SK-N-SH (cell line): ENCODE measurements around the gene TJAP1. TPM values are rescaled to one million over a fixed set of nuclear protein-coding genes. Genes with fewer than 3 reads are reported as not detected.

Experiments used
- CTCF ChIA-PET: fragments of 300-600, 350-600 bp; formaldehyde crosslinking; extraction: SDS; loops from one replicate; lab custom pipeline; 2021; lab: Yijun Ruan, JAX
- POLR2A ChIA-PET: fragments of 350-600 bp; sonication (Branson Sonifier 250); formaldehyde crosslinking; extraction: SDS; loops from one replicate; lab custom pipeline; 2020; ENCODE audit warnings: antibody characterized with exemption, inconsistent platforms; lab: Yijun Ruan, JAX
- DNase-seq: peaks from one replicate; pipeline ENCODE4 v3.0.0; 2012
- H2AFZ ChIP-seq: fragments of 200-600 bp; sonication (generic); 2 replicates; pipeline ENCODE4 v1.8.1; 2016; ENCODE audit warnings: antibody characterized with exemption, mild to moderate bottlenecking, low read depth
- H3F3A ChIP-seq: fragments of 200-600 bp; sonication (generic); replicated peaks from 2 replicates; pipeline ENCODE3; 2016; ENCODE audit warnings: antibody characterized with exemption, mild to moderate bottlenecking; ENCODE audit not compliant: insufficient read depth
- H3K27ac ChIP-seq, 2 experiments: fragments of 200-500 bp in 1 of 2; fragments of 200-600 bp in 1 of 2; sonication (Bioruptor generic) in 1 of 2; sonication (generic), shearing (Covaris generic) in 1 of 2; 2 replicates each; pipeline versions ENCODE4 v1.5.1 to v1.6.1; 2014 to 2016; ENCODE audit warnings: low read depth in 2 of 2, inconsistent platforms in 1 of 2, low read length in 1 of 2, mild to moderate bottlenecking in 1 of 2, mixed read lengths in 1 of 2
- H3K27me3 ChIP-seq: fragments of 200-600 bp; sonication (generic), shearing (Covaris generic); 2 replicates; pipeline ENCODE4 v1.6.1; 2016; ENCODE audit warnings: mixed run types; ENCODE audit not compliant: insufficient read depth
- H3K36me3 ChIP-seq, 2 experiments: fragments of 200-500 bp in 1 of 2; fragments of 200-600 bp in 1 of 2; sonication (Bioruptor generic) in 1 of 2; sonication (generic) in 1 of 2; replicated peaks in 1 of 2; 2 replicates each; pipeline versions ENCODE3 to v1.5.1; 2014 to 2016; ENCODE audit warnings: low read length in 1 of 2, mild to moderate bottlenecking in 1 of 2; ENCODE audit not compliant: insufficient read depth in 2 of 2, control insufficient read depth in 1 of 2
- H3K4me1 ChIP-seq, 2 experiments: fragments of 200-500 bp in 1 of 2; fragments of 200-600 bp in 1 of 2; sonication (Bioruptor generic) in 1 of 2; sonication (generic), shearing (Covaris generic) in 1 of 2; 2 replicates each; pipeline versions ENCODE4 v1.5.1 to v1.6.1; 2014 to 2016; ENCODE audit warnings: low read depth in 1 of 2, low read length in 1 of 2, mixed run types in 1 of 2; ENCODE audit not compliant: insufficient read depth in 2 of 2, control insufficient read depth in 1 of 2
- H3K4me2 ChIP-seq: fragments of 200-600 bp; sonication (generic), shearing (Covaris generic); 2 replicates; pipeline ENCODE4 v1.6.1; 2017; ENCODE audit warnings: mixed run types
- H3K4me3 ChIP-seq, 2 experiments: fragments of 200-500 bp in 1 of 2; fragments of 200-600 bp in 1 of 2; sonication (Bioruptor generic) in 1 of 2; sonication (generic), shearing (Covaris generic) in 1 of 2; 2 replicates each; pipeline versions ENCODE4 v1.5.1 to v1.8.1; 2014 to 2016; ENCODE audit warnings: low read depth in 2 of 2, inconsistent platforms in 1 of 2, low read length in 1 of 2, mild to moderate bottlenecking in 1 of 2, mixed read lengths in 1 of 2, moderate library complexity in 1 of 2
- H3K79me2 ChIP-seq: fragments of 200-600 bp; sonication (generic); 2 replicates; pipeline ENCODE4 v1.8.1; 2017; ENCODE audit warnings: mild to moderate bottlenecking; ENCODE audit not compliant: insufficient read depth
- H3K9ac ChIP-seq: fragments of 200-600 bp; sonication (generic); 2 replicates; pipeline ENCODE4 v1.6.1; 2017; ENCODE audit warnings: mixed run types
- H3K9me2 ChIP-seq: fragments of 200-600 bp; sonication (generic); 2 replicates; pipeline ENCODE4 v1.6.1; 2017; ENCODE audit warnings: mixed run types
- H3K9me3 ChIP-seq: fragments of 200-600 bp; sonication (generic); 2 replicates; pipeline ENCODE4 v1.6.1; 2017; ENCODE audit warnings: mixed run types, mild to moderate bottlenecking, moderate library complexity
- H4K20me1 ChIP-seq: fragments of 200-600 bp; sonication (generic); 2 replicates; pipeline ENCODE4 v1.6.1; 2017; ENCODE audit warnings: mild to moderate bottlenecking, mixed run types; ENCODE audit not compliant: insufficient read depth
- CHD2 ChIP-seq: fragments of 150-350 bp; IDR thresholded peaks from 2 replicates; pipeline ENCODE4 v1.6.1; 2018; ENCODE audit warnings: low read length; ENCODE audit not compliant: partially characterized antibody
- EP300 ChIP-seq, 2 experiments: IDR thresholded peaks; 2 replicates each; pipeline versions ENCODE4 v1.4.0 to v1.6.1; 2012; ENCODE audit warnings: borderline replicate concordance in 1 of 2, low read depth in 1 of 2, low read length in 1 of 2
- FOSL2 ChIP-seq: IDR thresholded peaks from 2 replicates; pipeline ENCODE4 v1.4.0; 2012; ENCODE audit warnings: low read depth, mild to moderate bottlenecking, moderate library complexity, borderline replicate concordance
- GABPA ChIP-seq: IDR thresholded peaks from 2 replicates; pipeline ENCODE4 v1.4.0; 2012; ENCODE audit warnings: low read depth, mild to moderate bottlenecking
- MEF2A ChIP-seq: IDR thresholded peaks from 2 replicates; pipeline ENCODE4 v1.4.0; 2012; ENCODE audit warnings: low read depth, borderline replicate concordance
- NFIC ChIP-seq: IDR thresholded peaks from 2 replicates; pipeline ENCODE4 v1.4.0; 2012; ENCODE audit warnings: borderline replicate concordance
- POLR2AphosphoS5 ChIP-seq: IDR thresholded peaks from 2 replicates; pipeline ENCODE4 v1.6.1; 2012; ENCODE audit warnings: low read depth, low read length
- RAD21 ChIP-seq: IDR thresholded peaks from 2 replicates; pipeline ENCODE4 v1.6.1; 2012; ENCODE audit warnings: mild to moderate bottlenecking, low read length
- RCOR1 ChIP-seq: fragments of 150-350 bp; IDR thresholded peaks from 2 replicates; pipeline ENCODE4 v1.6.1; 2017; ENCODE audit warnings: antibody characterized with exemption, low read length
- SIN3A ChIP-seq: IDR thresholded peaks from 2 replicates; pipeline ENCODE4 v1.6.1; 2012; ENCODE audit warnings: low read depth, mild to moderate bottlenecking, low read length, moderate library complexity, borderline replicate concordance
- SMC3 ChIP-seq: IDR thresholded peaks from 2 replicates; pipeline ENCODE4 v1.6.1; 2012; ENCODE audit warnings: low read depth, low read length, improper control_type of control experiment
- TCF12 ChIP-seq: IDR thresholded peaks from 2 replicates; pipeline ENCODE4 v1.4.0; 2012
- YY1 ChIP-seq: IDR thresholded peaks from 2 replicates; pipeline ENCODE4 v1.4.0; 2012; ENCODE audit warnings: low read depth, mild to moderate bottlenecking
- WGBS: methylation state at CpG from one replicate; pipeline ENCODE4 v1.1.6; 2017; ENCODE audit warnings: low lambda C conversion rate; 5-methylcytosine and 5-hydroxymethylcytosine counted together
- polyA plus RNA-seq, 3 experiments: library from polyadenylated mRNA; depleted of rRNA; stranded (reverse); fragments of >200 nt; gene quantifications; 2 replicates each; pipeline ENCODE4 v1.2.3, GENCODE V29; 2012
- TF ChIP-seq, protein P1 (sequence below): IDR thresholded peaks from 2 replicates; pipeline ENCODE4 v1.4.0; 2012; ENCODE audit warnings: low read depth, borderline replicate concordance
- TF ChIP-seq, protein P2 (sequence below): IDR thresholded peaks from 2 replicates; pipeline ENCODE4 v1.4.0; 2012; ENCODE audit warnings: low read depth, borderline replicate concordance
- TF ChIP-seq, protein P3 (sequence below): IDR thresholded peaks from 2 replicates; pipeline ENCODE4 v1.6.1; 2012; ENCODE audit warnings: mild to moderate bottlenecking, low read depth, low read length, moderate library complexity
- TF ChIP-seq, protein P4 (sequence below): IDR thresholded peaks from 2 replicates; pipeline ENCODE4; 2012
- TF ChIP-seq, protein P5 (sequence below): fragments of 150-350 bp; IDR thresholded peaks from 2 replicates; pipeline ENCODE4 v1.6.1; 2017; ENCODE audit warnings: antibody characterized with exemption, low read length, low read depth, borderline replicate concordance

Gene TJAP1
- polyA plus RNA-seq, 1 of the 3 experiments (the other 2 are of a cell fraction) = 39.5 TPM

DNA sequence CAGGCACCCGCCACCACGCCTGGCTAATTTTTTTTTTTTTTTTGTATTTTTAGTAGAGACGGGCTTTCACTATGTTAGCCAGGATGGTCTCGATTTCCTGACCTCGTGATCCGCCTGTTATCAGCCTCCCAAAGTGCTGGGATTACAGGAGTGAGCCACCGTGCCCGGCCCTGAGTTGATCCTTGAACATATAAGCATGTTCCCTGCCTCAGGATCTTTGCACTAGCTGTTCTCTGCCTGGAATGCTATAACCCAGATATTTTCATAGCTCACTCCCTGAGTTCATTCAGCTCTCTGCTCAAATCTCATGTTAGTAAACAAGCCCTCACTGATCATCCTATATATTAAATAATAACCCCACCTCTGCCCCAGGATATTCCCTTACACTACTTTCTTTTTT lies 13.0 kb upstream of the TJAP1 start:
- Histone ChIP-seq H3K79me2 (no peaks in the 10 kb centered on the region), H2AFZ (no peak overlapping the region), H3K9me3 (no peaks in the 10 kb centered on the region), H3F3A (no peaks in the 10 kb centered on the region), H3K27ac (no peak overlapping the region), H4K20me1 (no peaks in the 10 kb centered on the region), H3K36me3 (no peaks in the 10 kb centered on the region), H3K4me3 (no peak overlapping the region), H3K9ac (no peak overlapping the region), H3K4me1 (no peaks in the 10 kb centered on the region), H3K9me2 (no peaks in the 10 kb centered on the region), H3K4me2 (no peak overlapping the region), H3K27me3 (peaks cover 4% of the 10 kb centered on the region; the same call in 1 of the 2 replicates)
- no peak for TF ChIP-seq NFIC
- TF ChIP-seq CHD2 = no peak
- TF ChIP-seq, protein P1, sequence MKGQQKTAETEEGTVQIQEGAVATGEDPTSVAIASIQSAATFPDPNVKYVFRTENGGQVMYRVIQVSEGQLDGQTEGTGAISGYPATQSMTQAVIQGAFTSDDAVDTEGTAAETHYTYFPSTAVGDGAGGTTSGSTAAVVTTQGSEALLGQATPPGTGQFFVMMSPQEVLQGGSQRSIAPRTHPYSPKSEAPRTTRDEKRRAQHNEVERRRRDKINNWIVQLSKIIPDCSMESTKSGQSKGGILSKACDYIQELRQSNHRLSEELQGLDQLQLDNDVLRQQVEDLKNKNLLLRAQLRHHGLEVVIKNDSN = no peak
- no peak for TF ChIP-seq POLR2AphosphoS5
- TF ChIP-seq, protein P2, sequence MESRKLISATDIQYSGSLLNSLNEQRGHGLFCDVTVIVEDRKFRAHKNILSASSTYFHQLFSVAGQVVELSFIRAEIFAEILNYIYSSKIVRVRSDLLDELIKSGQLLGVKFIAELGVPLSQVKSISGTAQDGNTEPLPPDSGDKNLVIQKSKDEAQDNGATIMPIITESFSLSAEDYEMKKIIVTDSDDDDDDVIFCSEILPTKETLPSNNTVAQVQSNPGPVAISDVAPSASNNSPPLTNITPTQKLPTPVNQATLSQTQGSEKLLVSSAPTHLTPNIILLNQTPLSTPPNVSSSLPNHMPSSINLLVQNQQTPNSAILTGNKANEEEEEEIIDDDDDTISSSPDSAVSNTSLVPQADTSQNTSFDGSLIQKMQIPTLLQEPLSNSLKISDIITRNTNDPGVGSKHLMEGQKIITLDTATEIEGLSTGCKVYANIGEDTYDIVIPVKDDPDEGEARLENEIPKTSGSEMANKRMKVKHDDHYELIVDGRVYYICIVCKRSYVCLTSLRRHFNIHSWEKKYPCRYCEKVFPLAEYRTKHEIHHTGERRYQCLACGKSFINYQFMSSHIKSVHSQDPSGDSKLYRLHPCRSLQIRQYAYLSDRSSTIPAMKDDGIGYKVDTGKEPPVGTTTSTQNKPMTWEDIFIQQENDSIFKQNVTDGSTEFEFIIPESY = no peak
- no peak for TF ChIP-seq SIN3A
- TF ChIP-seq, protein P3, sequence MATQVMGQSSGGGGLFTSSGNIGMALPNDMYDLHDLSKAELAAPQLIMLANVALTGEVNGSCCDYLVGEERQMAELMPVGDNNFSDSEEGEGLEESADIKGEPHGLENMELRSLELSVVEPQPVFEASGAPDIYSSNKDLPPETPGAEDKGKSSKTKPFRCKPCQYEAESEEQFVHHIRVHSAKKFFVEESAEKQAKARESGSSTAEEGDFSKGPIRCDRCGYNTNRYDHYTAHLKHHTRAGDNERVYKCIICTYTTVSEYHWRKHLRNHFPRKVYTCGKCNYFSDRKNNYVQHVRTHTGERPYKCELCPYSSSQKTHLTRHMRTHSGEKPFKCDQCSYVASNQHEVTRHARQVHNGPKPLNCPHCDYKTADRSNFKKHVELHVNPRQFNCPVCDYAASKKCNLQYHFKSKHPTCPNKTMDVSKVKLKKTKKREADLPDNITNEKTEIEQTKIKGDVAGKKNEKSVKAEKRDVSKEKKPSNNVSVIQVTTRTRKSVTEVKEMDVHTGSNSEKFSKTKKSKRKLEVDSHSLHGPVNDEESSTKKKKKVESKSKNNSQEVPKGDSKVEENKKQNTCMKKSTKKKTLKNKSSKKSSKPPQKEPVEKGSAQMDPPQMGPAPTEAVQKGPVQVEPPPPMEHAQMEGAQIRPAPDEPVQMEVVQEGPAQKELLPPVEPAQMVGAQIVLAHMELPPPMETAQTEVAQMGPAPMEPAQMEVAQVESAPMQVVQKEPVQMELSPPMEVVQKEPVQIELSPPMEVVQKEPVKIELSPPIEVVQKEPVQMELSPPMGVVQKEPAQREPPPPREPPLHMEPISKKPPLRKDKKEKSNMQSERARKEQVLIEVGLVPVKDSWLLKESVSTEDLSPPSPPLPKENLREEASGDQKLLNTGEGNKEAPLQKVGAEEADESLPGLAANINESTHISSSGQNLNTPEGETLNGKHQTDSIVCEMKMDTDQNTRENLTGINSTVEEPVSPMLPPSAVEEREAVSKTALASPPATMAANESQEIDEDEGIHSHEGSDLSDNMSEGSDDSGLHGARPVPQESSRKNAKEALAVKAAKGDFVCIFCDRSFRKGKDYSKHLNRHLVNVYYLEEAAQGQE = no peak
- TF ChIP-seq MEF2A = no peak
- no peak for TF ChIP-seq YY1
- no peak for TF ChIP-seq RCOR1
- no peak for TF ChIP-seq GABPA
- TF ChIP-seq TCF12 = no peak
- no peak for TF ChIP-seq SMC3
- TF ChIP-seq FOSL2 = no peak
- no peak for TF ChIP-seq RAD21
- TF ChIP-seq, protein P4, sequence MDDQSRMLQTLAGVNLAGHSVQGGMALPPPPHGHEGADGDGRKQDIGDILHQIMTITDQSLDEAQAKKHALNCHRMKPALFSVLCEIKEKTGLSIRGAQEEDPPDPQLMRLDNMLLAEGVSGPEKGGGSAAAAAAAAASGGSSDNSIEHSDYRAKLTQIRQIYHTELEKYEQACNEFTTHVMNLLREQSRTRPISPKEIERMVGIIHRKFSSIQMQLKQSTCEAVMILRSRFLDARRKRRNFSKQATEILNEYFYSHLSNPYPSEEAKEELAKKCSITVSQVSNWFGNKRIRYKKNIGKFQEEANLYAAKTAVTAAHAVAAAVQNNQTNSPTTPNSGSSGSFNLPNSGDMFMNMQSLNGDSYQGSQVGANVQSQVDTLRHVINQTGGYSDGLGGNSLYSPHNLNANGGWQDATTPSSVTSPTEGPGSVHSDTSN = no peak
- TF ChIP-seq, protein P5, sequence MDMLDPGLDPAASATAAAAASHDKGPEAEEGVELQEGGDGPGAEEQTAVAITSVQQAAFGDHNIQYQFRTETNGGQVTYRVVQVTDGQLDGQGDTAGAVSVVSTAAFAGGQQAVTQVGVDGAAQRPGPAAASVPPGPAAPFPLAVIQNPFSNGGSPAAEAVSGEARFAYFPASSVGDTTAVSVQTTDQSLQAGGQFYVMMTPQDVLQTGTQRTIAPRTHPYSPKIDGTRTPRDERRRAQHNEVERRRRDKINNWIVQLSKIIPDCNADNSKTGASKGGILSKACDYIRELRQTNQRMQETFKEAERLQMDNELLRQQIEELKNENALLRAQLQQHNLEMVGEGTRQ = no peak
- no peak for TF ChIP-seq EP300 (IDR thresholded peaks at IDR 0.05; ENCODE audit: borderline replicate concordance in 1 of 2, low read depth in 1 of 2, low read length in 1 of 2)
- DNase-seq = no peak
- ChIA-PET CTCF (interaction anchor here (0.6 to 14.6 kb wide), 3 partner anchors 9 to 36 kb away, joined by 3 to 382 read pairs (median 3); partner anchors contain the start of genes DLK2 and LRRC73), POLR2A (interaction anchor here (0.6 kb wide), 1 partner anchor 411 kb away, joined by 3 read pairs; the partner anchor contains the start of gene CUL7)
- WGBS = 55% methylated on average over 8 of the region's 8 CpGs
